AG08396 (cell line): Measurements from ENCODE around the gene CASKIN2.
"Not testable (repeated sequence)": the region's sequence is repeated elsewhere in the genome, so short reads cannot be mapped to it uniquely, and the experiment has no call there.

Source experiments
- DNase-seq: peaks from one replicate; pipeline ENCODE4 v3.0.0; 2012; ENCODE audit warnings: low spot score, mixed read lengths

Gene CASKIN2

DNA sequence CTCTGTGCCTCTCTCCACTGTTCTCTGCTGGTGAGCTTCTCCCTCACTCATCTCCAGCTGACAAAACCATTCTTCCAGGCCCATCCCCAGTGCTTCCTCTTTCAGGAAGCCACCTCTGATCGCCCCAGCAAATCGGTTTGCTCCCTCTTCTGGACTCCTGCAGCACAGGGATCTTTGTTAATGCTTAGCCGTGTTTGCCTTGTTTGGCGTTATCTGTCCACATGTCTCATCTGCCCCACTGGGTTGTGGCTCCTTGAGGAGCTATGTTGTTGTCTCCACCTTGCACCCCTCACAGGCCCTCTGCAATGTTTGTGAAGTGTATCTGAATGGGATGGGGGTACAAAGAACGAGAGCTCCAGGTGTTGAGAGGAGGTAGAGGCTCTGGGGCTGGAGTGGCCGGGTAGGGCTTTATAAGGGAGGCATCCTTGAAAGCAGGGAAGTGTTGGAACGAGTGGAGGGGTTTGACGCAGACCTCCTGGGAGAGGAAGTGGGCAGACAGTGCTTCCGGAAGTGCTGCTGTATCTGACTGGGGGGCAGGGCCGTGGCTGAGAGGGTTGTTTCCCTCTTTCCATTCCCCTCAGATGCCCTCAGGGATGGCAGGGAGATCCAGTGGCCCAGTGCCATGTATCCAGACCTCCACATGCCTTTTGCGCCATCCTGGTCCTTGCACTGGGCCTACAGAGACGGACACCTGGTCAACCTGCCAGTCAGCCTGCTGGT, 27.8 kb downstream of the CASKIN2 start:
- no peak for DNase-seq

- DNase-seq, result no peak
These were observed 28.4 kb downstream of the CASKIN2 start for GRCh38 chr17:75486951-75487350.

GRCh38 chr17:75486151-75486550, 29.2 kb downstream of the CASKIN2 start:
- DNase-seq, result no peak

GRCh38 chr17:75485688-75486087, 29.6 kb downstream of the CASKIN2 start:
- DNase-seq, result no peak

GRCh38 chr17:75482098-75482942, 33.0 kb downstream of the CASKIN2 start:
- no peak for DNase-seq

DNA sequence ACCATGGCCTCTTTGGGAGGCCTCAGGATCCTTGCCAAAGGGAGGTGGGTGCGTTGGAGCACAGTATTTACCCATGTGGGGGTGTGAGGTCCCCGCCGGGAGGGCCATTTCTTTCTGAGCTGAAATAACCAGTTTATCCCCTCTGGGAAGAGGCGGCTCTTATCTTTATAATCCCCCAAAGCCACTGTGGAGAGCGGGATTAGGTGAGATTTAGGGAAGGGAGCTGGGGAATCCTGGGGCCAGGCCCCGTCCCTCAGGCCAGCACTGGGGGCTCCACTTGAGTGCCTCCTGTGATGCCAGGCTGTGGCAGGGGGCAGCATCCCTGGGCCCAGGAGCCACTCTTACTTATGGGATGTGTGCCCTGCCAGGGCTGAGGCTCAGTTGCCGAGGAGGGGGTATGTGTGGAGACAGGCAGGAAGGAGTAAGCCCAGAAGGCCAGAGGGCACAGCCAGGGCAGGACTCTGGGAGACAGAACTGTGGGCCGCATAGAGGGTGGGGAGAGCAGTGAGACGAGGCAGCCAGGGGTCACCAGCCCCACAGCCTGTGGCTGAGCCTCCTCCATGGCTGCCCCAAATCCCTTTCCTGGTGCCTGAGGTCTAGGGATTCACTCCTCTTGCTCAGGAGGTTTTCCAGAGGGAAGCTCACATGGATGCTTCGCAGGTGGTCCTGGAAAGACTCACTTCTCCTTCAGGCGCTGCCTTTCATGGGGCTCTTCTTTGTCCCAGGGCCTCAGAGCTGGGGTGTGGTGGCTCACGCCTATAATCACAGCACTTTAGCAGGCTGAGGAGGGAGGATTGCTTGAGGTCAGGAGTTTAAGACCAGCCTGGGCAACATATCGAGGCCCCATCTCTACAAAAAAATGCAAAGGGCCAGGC, 33.9 kb downstream of the CASKIN2 start:
- no peak for DNase-seq

GRCh38 chr17:75480281-75480680, 35.1 kb downstream of the CASKIN2 start:
- no peak for DNase-seq

GRCh38 chr17:75478508-75478907, 36.8 kb downstream of the CASKIN2 start:
- DNase-seq, result no peak

- DNase-seq, result not testable (repeated sequence)
These were observed 37.9 kb downstream of the CASKIN2 start for GRCh38 chr17:75477490-75477862.

- no peak for DNase-seq
These were observed 38.4 kb downstream of the CASKIN2 start for GRCh38 chr17:75476752-75477489.

DNA sequence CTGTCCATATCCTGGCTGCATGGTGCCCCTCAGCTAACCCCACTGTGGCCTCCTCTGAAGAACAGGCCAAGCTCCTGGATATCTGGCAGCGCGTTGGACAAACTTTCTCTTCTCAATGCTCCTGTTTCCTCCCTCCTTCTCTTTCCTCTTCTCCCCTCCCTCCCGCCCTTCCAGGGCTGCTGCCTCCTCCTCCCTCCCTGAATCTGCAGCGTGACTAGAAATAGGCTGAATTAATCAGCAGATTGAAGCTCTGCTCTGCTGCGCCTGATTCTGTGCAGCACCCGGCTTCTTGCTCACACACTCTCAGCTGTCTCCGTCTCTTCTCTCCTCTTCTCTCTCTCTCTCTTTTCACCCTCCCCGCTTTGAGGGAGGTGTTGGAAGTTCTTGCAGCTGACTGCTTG, 39.1 kb downstream of the CASKIN2 start:
- peak; percentile 66 for DNase-seq

DNA sequence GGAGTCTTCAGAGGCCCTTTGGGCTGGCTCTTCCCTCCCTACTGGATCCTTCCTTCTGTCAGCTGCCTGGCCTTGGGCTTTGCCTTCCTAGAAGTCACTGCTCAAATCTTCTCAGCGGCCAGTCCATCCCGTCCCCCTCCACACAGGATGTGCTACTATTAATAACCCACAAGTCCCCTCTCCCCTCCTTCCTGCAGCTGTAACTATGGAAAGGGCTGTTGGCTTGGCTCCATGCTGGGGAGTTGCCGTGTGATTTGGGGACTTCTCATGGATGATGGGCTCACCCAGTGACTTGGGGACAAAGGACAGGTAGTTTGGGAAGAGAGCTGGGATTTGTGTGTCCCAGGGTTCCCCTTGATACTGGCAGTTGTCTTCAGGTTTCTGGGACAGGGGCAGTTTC, 39.5 kb downstream of the CASKIN2 start:
- DNase-seq, result peak; percentile 23

GRCh38 chr17:75475144-75475835, 40.0 kb downstream of the CASKIN2 start:
- DNase-seq, result no peak

GRCh38 chr17:75474736-75475135, 40.6 kb downstream of the CASKIN2 start:
- DNase-seq, result no peak

- DNase-seq, result no peak
These were observed 42.1 kb downstream of the CASKIN2 start for GRCh38 chr17:75473246-75473645.

DNA sequence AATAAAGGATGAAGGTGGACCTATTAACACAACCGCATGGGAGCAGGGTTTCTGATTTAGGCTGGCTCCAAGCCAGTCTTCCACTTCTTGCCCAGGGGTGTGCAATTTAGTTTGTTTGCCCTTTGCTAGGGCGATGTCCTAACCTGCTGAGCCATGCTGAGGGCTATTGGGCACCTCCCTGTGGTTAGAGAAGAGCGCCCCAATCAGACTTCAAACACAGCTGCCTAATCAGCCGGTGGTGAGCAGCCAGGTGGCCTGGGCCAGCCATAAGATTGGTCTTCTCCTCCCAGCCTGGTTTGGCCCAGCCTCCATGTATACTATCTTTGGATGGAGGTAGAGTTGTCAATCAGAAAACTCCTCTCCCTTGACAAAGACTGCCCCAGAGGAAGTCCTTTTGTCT, 43.2 kb downstream of the CASKIN2 start:
- no peak for DNase-seq

- no peak for DNase-seq
These were observed 44.1 kb downstream of the CASKIN2 start for GRCh38 chr17:75471207-75471606.

- no peak for DNase-seq
These were observed 46.5 kb downstream of the CASKIN2 start for GRCh38 chr17:75468779-75469373.

DNA sequence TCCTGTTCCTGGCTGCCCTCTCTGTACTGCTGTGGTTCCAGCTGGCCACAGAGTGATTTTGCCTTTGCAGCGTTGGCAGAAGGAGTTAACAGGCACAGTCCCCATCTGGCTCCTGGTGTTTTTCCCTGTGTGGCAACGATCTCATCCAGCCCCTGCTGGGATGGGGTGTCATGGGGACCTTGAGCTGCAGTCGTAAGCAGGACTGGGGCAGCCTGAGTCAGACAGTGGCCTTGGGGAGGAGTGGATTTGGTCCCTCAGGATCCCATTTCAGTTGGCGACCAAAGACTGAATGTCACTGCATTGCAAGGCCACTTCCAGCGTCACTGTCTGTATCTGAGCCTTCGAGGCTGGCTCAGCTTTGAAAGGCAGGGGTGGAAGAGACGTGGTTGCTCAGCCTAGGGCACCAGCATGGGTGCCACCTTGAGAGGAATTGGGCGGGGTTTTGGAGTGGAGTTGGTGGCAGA, 47.0 kb downstream of the CASKIN2 start:
- no peak for DNase-seq

GRCh38 chr17:75465039-75465438, 50.3 kb downstream of the CASKIN2 start:
- DNase-seq, result no peak

- DNase-seq, result no peak
These were observed 51.7 kb downstream of the CASKIN2 start for GRCh38 chr17:75463603-75464002.
